G401.6 (cell line): ENCODE measurements around the gene AGAP3.

ENCODE experiments used
- FAIRE-seq: peaks from 2 replicates; lab custom pipeline; 2012; peaks lifted over from hg19 to GRCh38; lab: Jason Lieb, UNC

AGAP3 gene

GRCh38 chr7:151124481-151124880, 38.2 kb downstream of the AGAP3 start:
- FAIRE-seq: no peak

GRCh38 chr7:151124899-151125399, 38.7 kb downstream of the AGAP3 start:
- FAIRE-seq: no peak

- no peak for FAIRE-seq
Observed at GRCh38 chr7:151125470-151125845, 39.2 kb downstream of the AGAP3 start.

- no peak for FAIRE-seq
Observed at GRCh38 chr7:151125846-151126481, 39.7 kb downstream of the AGAP3 start.

- FAIRE-seq: no peak
Observed at GRCh38 chr7:151126491-151127137, 40.3 kb downstream of the AGAP3 start.

GRCh38 chr7:151128144-151128543, 41.9 kb downstream of the AGAP3 start:
- FAIRE-seq: no peak

GRCh38 chr7:151128716-151129115, 42.4 kb downstream of the AGAP3 start:
- FAIRE-seq: no peak

- FAIRE-seq: no peak
Observed at GRCh38 chr7:151129117-151129959, 43.1 kb downstream of the AGAP3 start.

GRCh38 chr7:151129960-151130591, 43.8 kb downstream of the AGAP3 start:
- no peak for FAIRE-seq

GRCh38 chr7:151130741-151131157, 44.5 kb downstream of the AGAP3 start:
- FAIRE-seq: no peak

- no peak for FAIRE-seq
Observed at GRCh38 chr7:151131224-151131591, 44.9 kb downstream of the AGAP3 start.

GRCh38 chr7:151131592-151132293, 45.5 kb downstream of the AGAP3 start:
- FAIRE-seq: no peak

- no peak for FAIRE-seq
Observed at GRCh38 chr7:151132461-151133205, 46.4 kb downstream of the AGAP3 start.

- FAIRE-seq: no peak
Observed at GRCh38 chr7:151133266-151133985, 47.2 kb downstream of the AGAP3 start.

- FAIRE-seq: no peak
Observed at GRCh38 chr7:151133986-151134742, 47.9 kb downstream of the AGAP3 start.

GRCh38 chr7:151134743-151135524, 48.7 kb downstream of the AGAP3 start:
- no peak for FAIRE-seq

- no peak for FAIRE-seq
Observed at GRCh38 chr7:151135525-151135845, 49.2 kb downstream of the AGAP3 start.

GRCh38 chr7:151135866-151136843, 49.9 kb downstream of the AGAP3 start:
- no peak for FAIRE-seq
